ENCODE measurements around the gene PIGN. TPM values are rescaled to one million over a fixed set of nuclear protein-coding genes. Genes with fewer than 3 reads are reported as not detected.

The PIGN gene
- total and polyA plus RNA-seq, 2 donors (not counting 1 experiment from before 2014, with no cell fraction given), result 2.7 to 37.3 TPM

DNA sequence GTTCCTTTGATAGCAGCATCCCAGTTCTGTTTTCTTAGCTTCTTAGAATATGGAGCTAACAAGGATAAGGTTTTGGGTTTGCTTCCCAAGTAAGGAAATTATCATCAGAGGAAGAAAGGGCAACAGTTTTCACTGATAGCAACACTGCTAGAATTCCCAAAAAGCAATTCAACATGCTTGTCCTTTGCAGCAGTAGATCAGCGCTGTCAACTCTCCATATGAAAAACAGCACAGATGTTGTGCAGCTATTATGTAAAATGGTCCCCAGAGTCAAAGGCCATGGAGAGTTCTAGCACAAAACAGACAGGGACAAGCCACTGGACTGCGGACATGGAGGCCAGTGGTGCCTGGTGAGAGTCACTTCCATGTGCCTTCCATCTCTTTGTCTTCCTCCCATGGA, 158.1 kb downstream of the PIGN start:
- WGBS (ENCODE audit: insufficient coverage), result 80% methylated on average over 1 of the region's 2 CpGs
- peaks cover 26% of the 10 kb centered on the region for H3K27me3 Mint-ChIP-seq
- H3K27ac Mint-ChIP-seq, result no peak overlapping the region
- no peak for TF ChIP-seq EZH2 (IDR thresholded peaks at IDR 0.05; ENCODE audit: borderline replicate concordance, insufficient read depth, low read depth, low read length, poor library complexity, severe bottlenecking)
- TF ChIP-seq, protein P1, sequence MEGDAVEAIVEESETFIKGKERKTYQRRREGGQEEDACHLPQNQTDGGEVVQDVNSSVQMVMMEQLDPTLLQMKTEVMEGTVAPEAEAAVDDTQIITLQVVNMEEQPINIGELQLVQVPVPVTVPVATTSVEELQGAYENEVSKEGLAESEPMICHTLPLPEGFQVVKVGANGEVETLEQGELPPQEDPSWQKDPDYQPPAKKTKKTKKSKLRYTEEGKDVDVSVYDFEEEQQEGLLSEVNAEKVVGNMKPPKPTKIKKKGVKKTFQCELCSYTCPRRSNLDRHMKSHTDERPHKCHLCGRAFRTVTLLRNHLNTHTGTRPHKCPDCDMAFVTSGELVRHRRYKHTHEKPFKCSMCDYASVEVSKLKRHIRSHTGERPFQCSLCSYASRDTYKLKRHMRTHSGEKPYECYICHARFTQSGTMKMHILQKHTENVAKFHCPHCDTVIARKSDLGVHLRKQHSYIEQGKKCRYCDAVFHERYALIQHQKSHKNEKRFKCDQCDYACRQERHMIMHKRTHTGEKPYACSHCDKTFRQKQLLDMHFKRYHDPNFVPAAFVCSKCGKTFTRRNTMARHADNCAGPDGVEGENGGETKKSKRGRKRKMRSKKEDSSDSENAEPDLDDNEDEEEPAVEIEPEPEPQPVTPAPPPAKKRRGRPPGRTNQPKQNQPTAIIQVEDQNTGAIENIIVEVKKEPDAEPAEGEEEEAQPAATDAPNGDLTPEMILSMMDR (IDR thresholded peaks at IDR 0.05), result no peak
- CTCF ChIA-PET, result no interaction called here
- POLR2A ChIA-PET, result no interaction called here
- Histone ChIP-seq H3K27ac (ENCODE audit: low read length in 2 of 2) (no peak overlapping the region), H3K4me2 (replicated peaks; ENCODE audit: low read depth, low read length, poor library complexity, severe bottlenecking) (no peak overlapping the region), H3K79me2 (ENCODE audit: control insufficient read depth, insufficient read depth, low read length) (no peaks in the 10 kb centered on the region), H3K27me3 (replicated peaks in 1 of 4; ENCODE audit: control extremely low read depth in 1 of 4, control insufficient read depth in 3 of 4, insufficient read depth in 4 of 4, low read length in 3 of 4) (peaks cover 0 to 3% (median 0%) of the 10 kb centered on the region in 4 experiments), H3K9me3 (ENCODE audit: control extremely low read depth in 1 of 3, control insufficient read depth in 2 of 3, insufficient read depth in 1 of 3, low read length in 2 of 3) (no peaks in the 10 kb centered on the region), H2AFZ (ENCODE audit: insufficient read depth, low read depth, low read length, poor library complexity, severe bottlenecking) (no peak overlapping the region), H3K4me3 (ENCODE audit: control extremely low read depth in 1 of 5, extremely low read depth in 1 of 5, insufficient read depth in 1 of 5, low read depth in 2 of 5, low read length in 4 of 5) (no peak overlapping the region), H3K4me1 (ENCODE audit: control insufficient read depth in 2 of 2, insufficient read depth in 2 of 2, low read length in 2 of 2) (no peaks in the 10 kb centered on the region), H3K9ac (ENCODE audit: low read length) (no peak overlapping the region), H3K36me3 (replicated peaks in 1 of 2; ENCODE audit: control extremely low read depth in 1 of 2, control insufficient read depth in 1 of 2, extremely low read depth in 1 of 2, insufficient read depth in 2 of 2, low read length in 1 of 2) (no peaks in the 10 kb centered on the region), H4K20me1 (ENCODE audit: control insufficient read depth, insufficient read depth, low read length, poor library complexity, severe bottlenecking) (no peaks in the 10 kb centered on the region)
- DNase-seq (no peak), ATAC-seq (ENCODE audit: low read depth) (no peak)
- H3K4me1 Mint-ChIP-seq, result no peaks in the 10 kb centered on the region
- H3K9me3 Mint-ChIP-seq (ENCODE audit: insufficient read depth), result no peaks in the 10 kb centered on the region
- H3K4me3 Mint-ChIP-seq, result no peak overlapping the region
- intact Hi-C loops (cut with micrococcal nuclease), result no loop called here

DNA sequence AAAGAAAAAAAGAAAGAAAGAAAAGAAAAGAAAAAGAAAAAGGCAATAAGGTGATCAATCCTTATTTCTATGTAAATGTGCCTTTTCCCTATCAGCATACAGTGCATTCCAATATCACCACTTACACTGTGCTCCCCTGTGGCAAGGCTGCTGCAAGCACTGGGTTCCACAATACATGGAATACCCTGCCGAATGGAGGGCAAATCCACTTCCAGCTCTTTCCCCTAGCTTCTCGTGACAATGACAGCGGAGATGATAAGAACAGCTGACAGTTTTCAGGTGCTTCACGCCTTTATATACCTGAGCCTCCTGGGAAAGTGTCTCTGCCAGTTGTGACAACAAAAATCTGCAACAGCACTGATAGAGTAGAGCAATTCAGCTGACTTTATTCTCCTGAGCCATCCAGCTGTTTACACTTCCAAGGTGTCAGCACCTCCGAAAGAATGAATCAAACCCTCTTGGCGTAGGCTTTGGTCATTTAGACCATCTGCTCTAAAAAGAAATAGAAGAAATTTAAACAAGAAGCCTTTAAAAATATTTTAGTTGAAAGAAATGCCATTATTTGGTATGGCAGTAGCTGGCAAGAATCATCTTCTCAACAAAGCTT, 158.8 kb downstream of the PIGN start:
- intact Hi-C loops (cut with micrococcal nuclease), result no loop called here
- no peaks in the 10 kb centered on the region for H3K79me2 ChIP-seq (ENCODE audit: control insufficient read depth, insufficient read depth, low read length)
- no peak for DNase-seq
- ChIA-PET CTCF (no interaction called here), POLR2A (no interaction called here)
- Mint-ChIP-seq H3K27ac (no peak overlapping the region), H3K9me3 (ENCODE audit: insufficient read depth) (no peaks in the 10 kb centered on the region), H3K4me1 (no peaks in the 10 kb centered on the region), H3K4me3 (no peak overlapping the region), H3K27me3 (peaks cover 29% of the 10 kb centered on the region)
- WGBS (ENCODE audit: insufficient coverage), result 98% methylated on average over 4 of the region's 6 CpGs
- peaks cover 0 to under 1% (median 0%) of the 10 kb centered on the region in 3 donors for H3K9me3 ChIP-seq (ENCODE audit: control extremely low read depth in 1 of 3, control insufficient read depth in 2 of 3, insufficient read depth in 1 of 3, low read length in 2 of 3)
- no peak for ATAC-seq (ENCODE audit: low read depth)
- no peaks in the 10 kb centered on the region for H3K4me1 ChIP-seq (ENCODE audit: control insufficient read depth in 2 of 2, insufficient read depth in 2 of 2, low read length in 2 of 2)
- TF ChIP-seq, protein P1 (IDR thresholded peaks at IDR 0.05), result no peak
- TF ChIP-seq EZH2 (IDR thresholded peaks at IDR 0.05; ENCODE audit: borderline replicate concordance, insufficient read depth, low read depth, low read length, poor library complexity, severe bottlenecking), result no peak
- no peak overlapping the region for H2AFZ ChIP-seq (ENCODE audit: insufficient read depth, low read depth, low read length, poor library complexity, severe bottlenecking)
- H3K9ac ChIP-seq (ENCODE audit: low read length), result no peak overlapping the region
- H3K4me2 ChIP-seq (replicated peaks; ENCODE audit: low read depth, low read length, poor library complexity, severe bottlenecking), result no peak overlapping the region
- no peaks in the 10 kb centered on the region for H3K36me3 ChIP-seq (replicated peaks in 1 of 2; ENCODE audit: control extremely low read depth in 1 of 2, control insufficient read depth in 1 of 2, extremely low read depth in 1 of 2, insufficient read depth in 2 of 2, low read length in 1 of 2)
- H4K20me1 ChIP-seq (ENCODE audit: control insufficient read depth, insufficient read depth, low read length, poor library complexity, severe bottlenecking), result no peaks in the 10 kb centered on the region
- no peak overlapping the region for H3K4me3 ChIP-seq (ENCODE audit: control extremely low read depth in 1 of 5, extremely low read depth in 1 of 5, insufficient read depth in 1 of 5, low read depth in 2 of 5, low read length in 4 of 5)
- no peak overlapping the region for H3K27ac ChIP-seq (ENCODE audit: low read length in 2 of 2)
- H3K27me3 ChIP-seq (replicated peaks in 1 of 4; ENCODE audit: control extremely low read depth in 1 of 4, control insufficient read depth in 3 of 4, insufficient read depth in 4 of 4, low read length in 3 of 4), result peaks cover 0 to 3% (median 0%) of the 10 kb centered on the region in 4 experiments

Measured in B cell (primary cell).